ENCODE results near the gene FBXO24.

The FBXO24 gene

GRCh38 chr7:100607111-100607510 lies 21.0 kb downstream of the FBXO24 start:
- H3K36me3 ChIP-seq (replicated peaks) = peaks cover 3% of the 10 kb centered on the region
- no peak overlapping the region for H3K27ac ChIP-seq
- in situ Hi-C loops (cut with HindIII; ENCODE audit: low pct_ligation_motif_present, low sequenced_read_pairs) = no loop called here
- H3K27me3 ChIP-seq (replicated peaks) = no peaks in the 10 kb centered on the region
- TF ChIP-seq CTCF (IDR thresholded peaks at IDR 0.05; ENCODE audit: low read depth, low read length, missing control alignments) = no peak
- H3K4me3 ChIP-seq (ENCODE audit: low read depth, low read length) = no peak overlapping the region
- DNase-seq = peak; percentile 9

DNA sequence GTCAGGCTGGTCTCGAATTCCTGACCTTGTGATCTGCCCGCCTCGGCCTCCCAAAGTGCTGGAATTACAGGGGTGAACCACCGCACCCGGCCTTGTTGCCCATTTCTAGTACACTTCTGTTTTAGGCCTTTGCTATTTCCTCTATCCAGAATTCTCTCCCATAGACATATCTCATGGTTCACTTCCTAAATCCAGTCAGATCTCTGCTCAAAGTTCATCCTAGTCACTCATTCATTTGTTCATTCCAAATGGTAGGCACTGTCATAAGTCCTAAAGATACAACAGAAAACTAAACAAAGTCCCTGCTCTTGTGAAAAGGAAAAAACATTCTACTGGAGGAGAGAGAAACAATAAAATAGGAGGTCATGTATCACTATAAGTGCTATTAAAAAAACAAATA lies 23.8 kb downstream of the FBXO24 start:
- in situ Hi-C loops (cut with HindIII; ENCODE audit: low pct_ligation_motif_present, low sequenced_read_pairs) = no loop called here
- Histone ChIP-seq H3K27ac (no peak overlapping the region), H3K4me3 (ENCODE audit: low read depth, low read length) (no peak overlapping the region), H3K27me3 (replicated peaks) (no peaks in the 10 kb centered on the region), H3K36me3 (replicated peaks) (peaks cover 3% of the 10 kb centered on the region)
- no peak for DNase-seq
- TF ChIP-seq CTCF (IDR thresholded peaks at IDR 0.05; ENCODE audit: low read depth, low read length, missing control alignments) = no peak

GRCh38 chr7:100611983-100612729 lies 26.0 kb downstream of the FBXO24 start, which contains the start of gene MOSPD3:
Gene MOSPD3 (plus strand): TSS chr7:100612540. CDS start chr7:100612792, 252 bp downstream.
- Histone ChIP-seq H3K4me3 (ENCODE audit: low read depth, low read length) (peak within 1 kb of the TSS; percentile 77), H3K36me3 (replicated peaks) (no peaks in the 10 kb centered on the region), H3K27me3 (replicated peaks) (no peaks in the 10 kb centered on the region), H3K27ac (peak within 1 kb of the TSS; percentile 80)
- no peak for TF ChIP-seq CTCF (IDR thresholded peaks at IDR 0.05; ENCODE audit: low read depth, low read length, missing control alignments)
- peak; percentile 99 for DNase-seq
- in situ Hi-C loops (cut with HindIII; ENCODE audit: low pct_ligation_motif_present, low sequenced_read_pairs) = no loop called here

GRCh38 chr7:100612730-100613390 lies 26.7 kb downstream of the FBXO24 start:
- H3K27me3 ChIP-seq (replicated peaks) = no peaks in the 10 kb centered on the region
- no peak overlapping the region for H3K27ac ChIP-seq
- peak; percentile 25 for TF ChIP-seq CTCF (IDR thresholded peaks at IDR 0.05; ENCODE audit: low read depth, low read length, missing control alignments)
- DNase-seq = no peak
- peak overlapping the region; percentile 77 for H3K4me3 ChIP-seq (ENCODE audit: low read depth, low read length)
- no peaks in the 10 kb centered on the region for H3K36me3 ChIP-seq (replicated peaks)
- in situ Hi-C loops (cut with HindIII; ENCODE audit: low pct_ligation_motif_present, low sequenced_read_pairs) = no loop called here

DNA sequence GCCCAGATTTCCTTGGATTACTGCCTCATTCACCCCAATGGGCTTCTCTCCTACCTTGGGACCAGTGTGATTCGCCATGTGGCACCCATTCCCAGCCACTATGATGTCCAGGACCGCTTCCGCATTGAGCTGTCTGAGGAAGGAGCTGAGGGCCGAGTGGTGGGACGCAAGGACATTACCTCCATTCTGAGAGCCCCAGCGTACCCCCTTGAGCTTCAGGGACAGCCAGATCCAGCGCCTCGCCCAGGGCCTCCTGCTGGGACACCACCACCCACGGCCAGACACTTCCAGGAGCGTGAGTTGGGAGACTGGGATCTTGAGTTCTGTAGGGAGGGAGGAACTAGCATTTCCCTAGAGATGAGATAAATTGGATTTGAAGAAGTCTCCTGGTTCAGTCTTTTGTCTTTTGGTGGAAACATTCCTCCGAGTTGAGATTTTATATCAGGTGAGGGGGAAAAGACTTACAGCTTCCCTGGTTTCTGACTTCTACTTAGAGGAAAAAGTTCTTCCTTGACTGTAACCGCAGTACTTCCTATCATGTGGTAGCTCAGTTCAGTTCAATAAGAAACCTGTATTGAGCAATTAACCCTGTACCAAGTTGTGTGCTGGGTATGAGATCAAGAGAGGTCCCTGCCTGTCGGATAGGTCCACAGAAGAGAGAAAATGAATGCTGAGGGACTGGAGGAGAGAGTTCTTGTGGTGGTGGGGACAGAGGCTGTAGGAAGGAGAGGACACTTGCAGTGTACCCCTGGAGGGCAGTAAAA lies 27.5 kb downstream of the FBXO24 start:
- no peaks in the 10 kb centered on the region for H3K27me3 ChIP-seq (replicated peaks)
- no peak for TF ChIP-seq CTCF (IDR thresholded peaks at IDR 0.05; ENCODE audit: low read depth, low read length, missing control alignments)
- no peak for DNase-seq
- peak overlapping the region; percentile 77 for H3K4me3 ChIP-seq (ENCODE audit: low read depth, low read length)
- in situ Hi-C loops (cut with HindIII; ENCODE audit: low pct_ligation_motif_present, low sequenced_read_pairs) = no loop called here
- no peak overlapping the region for H3K27ac ChIP-seq
- H3K36me3 ChIP-seq (replicated peaks) = no peaks in the 10 kb centered on the region
